Effector CD8-positive, alpha-beta T cell (primary cell): ENCODE measurements around the gene DUSP8.

Experiments used
- DNase-seq: peaks from one replicate; lab custom pipeline; 2025; lab: John Stamatoyannopoulos, UW

Gene DUSP8

GRCh38 chr11:1553808-1554594 lies 18.1 kb downstream of the DUSP8 start:
- DNase-seq: no peak

- no peak for DNase-seq
Observed at GRCh38 chr11:1549338-1550330, 22.4 kb downstream of the DUSP8 start.

GRCh38 chr11:1548221-1549070 lies 23.6 kb downstream of the DUSP8 start:
- DNase-seq: no peak

GRCh38 chr11:1547467-1548098 lies 24.5 kb downstream of the DUSP8 start:
- no peak for DNase-seq

- DNase-seq: no peak
Observed at GRCh38 chr11:1546536-1547466, 25.3 kb downstream of the DUSP8 start.

GRCh38 chr11:1546077-1546535 lies 26.0 kb downstream of the DUSP8 start:
- no peak for DNase-seq

GRCh38 chr11:1545432-1545831 lies 26.6 kb downstream of the DUSP8 start:
- DNase-seq: no peak

- no peak for DNase-seq
Observed at GRCh38 chr11:1544536-1544935, 27.5 kb downstream of the DUSP8 start.

- no peak for DNase-seq
Observed at GRCh38 chr11:1543606-1544263, 28.3 kb downstream of the DUSP8 start.

- DNase-seq: no peak
Observed at GRCh38 chr11:1542267-1542666, 29.8 kb downstream of the DUSP8 start.

GRCh38 chr11:1541474-1542204 lies 30.4 kb downstream of the DUSP8 start:
- no peak for DNase-seq

- no peak for DNase-seq
Observed at GRCh38 chr11:1540074-1540473, 32.0 kb downstream of the DUSP8 start.

GRCh38 chr11:1538153-1538552 lies 33.9 kb downstream of the DUSP8 start:
- no peak for DNase-seq

GRCh38 chr11:1536065-1536843 lies 35.8 kb downstream of the DUSP8 start:
- no peak for DNase-seq

GRCh38 chr11:1534682-1535081 lies 37.4 kb downstream of the DUSP8 start:
- no peak for DNase-seq

- DNase-seq: no peak
Observed at GRCh38 chr11:1534171-1534570, 37.9 kb downstream of the DUSP8 start.

GRCh38 chr11:1533342-1533725 lies 38.7 kb downstream of the DUSP8 start:
- no peak for DNase-seq
